ENCODE data around the gene KMT2D.

The KMT2D gene

GRCh38 chr12:49037111-49037946 lies 23.3 kb downstream of the KMT2D start:
- Histone ChIP-seq H3K4me3 (ENCODE audit: low read depth, low read length) (no peak overlapping the region), H3K9ac (ENCODE audit: low read depth, low read length) (no peak overlapping the region), H3K9me3 (ENCODE audit: control insufficient read depth, insufficient read depth, low read length) (no peaks in the 10 kb centered on the region), H3K4me1 (ENCODE audit: control insufficient read depth, insufficient read depth, low read length) (no peaks in the 10 kb centered on the region), H3K36me3 (ENCODE audit: control insufficient read depth, insufficient read depth, low read length) (peaks cover 75% of the 10 kb centered on the region), H3K27me3 (ENCODE audit: control insufficient read depth, insufficient read depth, low read length) (no peaks in the 10 kb centered on the region)

GRCh38 chr12:49036029-49036428 lies 24.6 kb downstream of the KMT2D start:
- H3K9me3 ChIP-seq (ENCODE audit: control insufficient read depth, insufficient read depth, low read length) = no peaks in the 10 kb centered on the region
- no peak overlapping the region for H3K4me3 ChIP-seq (ENCODE audit: low read depth, low read length)
- no peak overlapping the region for H3K9ac ChIP-seq (ENCODE audit: low read depth, low read length)
- no peaks in the 10 kb centered on the region for H3K4me1 ChIP-seq (ENCODE audit: control insufficient read depth, insufficient read depth, low read length)
- peaks cover 75% of the 10 kb centered on the region for H3K36me3 ChIP-seq (ENCODE audit: control insufficient read depth, insufficient read depth, low read length)
- no peaks in the 10 kb centered on the region for H3K27me3 ChIP-seq (ENCODE audit: control insufficient read depth, insufficient read depth, low read length)

GRCh38 chr12:49034286-49034622 lies 26.3 kb downstream of the KMT2D start:
- H3K4me1 ChIP-seq (ENCODE audit: control insufficient read depth, insufficient read depth, low read length) = no peaks in the 10 kb centered on the region
- H3K9ac ChIP-seq (ENCODE audit: low read depth, low read length) = no peak overlapping the region
- H3K36me3 ChIP-seq (ENCODE audit: control insufficient read depth, insufficient read depth, low read length) = peaks cover 73% of the 10 kb centered on the region
- H3K4me3 ChIP-seq (ENCODE audit: low read depth, low read length) = no peak overlapping the region
- no peaks in the 10 kb centered on the region for H3K27me3 ChIP-seq (ENCODE audit: control insufficient read depth, insufficient read depth, low read length)
- no peaks in the 10 kb centered on the region for H3K9me3 ChIP-seq (ENCODE audit: control insufficient read depth, insufficient read depth, low read length)

DNA sequence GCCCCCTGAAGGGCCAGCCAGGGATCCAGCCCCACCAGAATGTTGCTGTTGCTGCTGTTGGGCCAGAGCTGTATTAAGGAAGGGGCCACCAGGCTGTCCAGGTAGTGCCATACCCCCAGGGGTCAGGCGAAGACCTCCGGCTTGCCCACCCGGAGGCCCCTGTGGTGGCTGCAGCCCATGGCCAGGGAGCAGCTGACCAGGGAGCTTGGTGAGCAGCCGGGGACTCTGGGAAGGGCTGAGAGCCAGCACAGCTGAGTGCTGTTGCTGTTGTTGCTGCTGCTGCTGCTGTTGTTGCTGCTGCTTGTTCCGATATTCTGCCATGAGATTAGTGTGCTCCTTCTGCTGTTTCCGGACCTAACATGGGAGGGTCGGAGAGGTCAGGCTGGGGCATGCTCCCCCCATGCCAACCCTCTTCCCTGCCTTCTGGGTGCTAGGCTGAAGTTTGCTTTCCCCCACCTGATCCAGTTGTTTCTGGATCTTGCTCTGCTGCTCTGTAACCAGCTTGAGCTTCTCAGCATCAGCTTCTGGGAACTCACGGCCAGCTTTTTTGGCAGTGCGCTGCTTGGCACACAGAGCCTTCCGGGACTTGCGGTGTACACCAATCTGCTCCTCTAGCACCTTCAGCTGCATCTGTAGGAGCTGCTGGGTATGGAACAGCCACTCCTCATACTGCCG lies 26.8 kb downstream of the KMT2D start:
- no peaks in the 10 kb centered on the region for H3K9me3 ChIP-seq (ENCODE audit: control insufficient read depth, insufficient read depth, low read length)
- no peaks in the 10 kb centered on the region for H3K27me3 ChIP-seq (ENCODE audit: control insufficient read depth, insufficient read depth, low read length)
- H3K4me3 ChIP-seq (ENCODE audit: low read depth, low read length) = no peak overlapping the region
- no peak overlapping the region for H3K9ac ChIP-seq (ENCODE audit: low read depth, low read length)
- H3K36me3 ChIP-seq (ENCODE audit: control insufficient read depth, insufficient read depth, low read length) = peaks cover 73% of the 10 kb centered on the region
- H3K4me1 ChIP-seq (ENCODE audit: control insufficient read depth, insufficient read depth, low read length) = no peaks in the 10 kb centered on the region

DNA sequence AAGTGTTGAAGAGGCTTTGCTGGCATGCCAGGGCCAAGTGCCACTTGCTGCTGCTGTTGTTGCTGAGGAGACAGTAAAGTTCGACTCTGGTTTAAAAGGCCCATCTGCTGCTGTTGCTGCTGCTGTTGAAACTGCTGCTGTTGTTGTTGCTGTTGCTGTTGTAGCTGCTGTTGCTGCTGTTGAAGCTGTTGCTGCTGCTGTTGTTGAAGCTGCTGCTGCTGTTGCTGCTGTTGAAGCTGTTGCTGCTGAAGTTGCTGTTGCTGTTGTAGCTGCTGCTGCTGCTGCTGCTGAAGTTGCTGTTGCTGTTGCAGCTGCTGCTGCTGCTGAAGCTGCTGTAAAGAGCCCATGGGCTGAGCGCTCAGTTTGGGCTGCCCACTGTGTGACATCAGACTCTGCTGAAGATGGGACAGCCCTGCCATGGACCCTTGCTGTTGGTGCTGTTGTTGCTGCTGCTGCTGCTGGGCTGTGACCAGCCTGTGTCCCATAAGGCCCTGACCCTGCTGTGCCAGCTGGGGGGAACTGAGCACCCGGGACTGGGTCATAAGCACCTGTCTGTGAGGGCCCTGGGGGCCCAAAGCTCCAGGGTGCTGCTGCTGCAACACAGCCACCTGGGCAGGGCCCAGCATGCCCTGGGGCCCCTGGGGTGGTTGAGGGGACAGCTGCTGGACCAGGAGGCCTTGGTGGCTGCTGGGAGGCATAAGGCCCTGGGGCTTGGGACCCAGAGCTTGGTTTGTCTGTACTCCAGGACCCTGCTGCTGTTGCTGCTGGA lies 27.7 kb downstream of the KMT2D start:
- Histone ChIP-seq H3K4me1 (ENCODE audit: control insufficient read depth, insufficient read depth, low read length) (no peaks in the 10 kb centered on the region), H3K9me3 (ENCODE audit: control insufficient read depth, insufficient read depth, low read length) (no peaks in the 10 kb centered on the region), H3K27me3 (ENCODE audit: control insufficient read depth, insufficient read depth, low read length) (no peaks in the 10 kb centered on the region), H3K36me3 (ENCODE audit: control insufficient read depth, insufficient read depth, low read length) (peaks cover 72% of the 10 kb centered on the region), H3K4me3 (ENCODE audit: low read depth, low read length) (no peak overlapping the region), H3K9ac (ENCODE audit: low read depth, low read length) (no peak overlapping the region)

GRCh38 chr12:49032276-49032675 lies 28.3 kb downstream of the KMT2D start:
- H3K9me3 ChIP-seq (ENCODE audit: control insufficient read depth, insufficient read depth, low read length) = no peaks in the 10 kb centered on the region
- peaks cover 72% of the 10 kb centered on the region for H3K36me3 ChIP-seq (ENCODE audit: control insufficient read depth, insufficient read depth, low read length)
- no peak overlapping the region for H3K9ac ChIP-seq (ENCODE audit: low read depth, low read length)

GRCh38 chr12:49031573-49032161 lies 28.9 kb downstream of the KMT2D start:
- Histone ChIP-seq H3K9me3 (ENCODE audit: control insufficient read depth, insufficient read depth, low read length) (no peaks in the 10 kb centered on the region), H3K4me3 (ENCODE audit: low read depth, low read length) (no peak overlapping the region), H3K9ac (ENCODE audit: low read depth, low read length) (no peak overlapping the region), H3K27me3 (ENCODE audit: control insufficient read depth, insufficient read depth, low read length) (no peaks in the 10 kb centered on the region), H3K36me3 (ENCODE audit: control insufficient read depth, insufficient read depth, low read length) (peaks cover 74% of the 10 kb centered on the region), H3K4me1 (ENCODE audit: control insufficient read depth, insufficient read depth, low read length) (no peaks in the 10 kb centered on the region)

More at GRCh38 chr12:49032276-49032675, 28.3 kb downstream of the KMT2D start:
- no peaks in the 10 kb centered on the region for H3K27me3 ChIP-seq (ENCODE audit: control insufficient read depth, insufficient read depth, low read length)
- no peaks in the 10 kb centered on the region for H3K4me1 ChIP-seq (ENCODE audit: control insufficient read depth, insufficient read depth, low read length)
- H3K4me3 ChIP-seq (ENCODE audit: low read depth, low read length) = no peak overlapping the region

- Histone ChIP-seq H3K36me3 (ENCODE audit: control insufficient read depth, insufficient read depth, low read length) (peaks cover 81% of the 10 kb centered on the region), H3K4me3 (ENCODE audit: low read depth, low read length) (no peak overlapping the region), H3K9ac (ENCODE audit: low read depth, low read length) (no peak overlapping the region), H3K9me3 (ENCODE audit: control insufficient read depth, insufficient read depth, low read length) (no peaks in the 10 kb centered on the region), H3K4me1 (ENCODE audit: control insufficient read depth, insufficient read depth, low read length) (no peaks in the 10 kb centered on the region), H3K27me3 (ENCODE audit: control insufficient read depth, insufficient read depth, low read length) (no peaks in the 10 kb centered on the region)
These were observed 29.7 kb downstream of the KMT2D start for GRCh38 chr12:49030714-49031572.

DNA sequence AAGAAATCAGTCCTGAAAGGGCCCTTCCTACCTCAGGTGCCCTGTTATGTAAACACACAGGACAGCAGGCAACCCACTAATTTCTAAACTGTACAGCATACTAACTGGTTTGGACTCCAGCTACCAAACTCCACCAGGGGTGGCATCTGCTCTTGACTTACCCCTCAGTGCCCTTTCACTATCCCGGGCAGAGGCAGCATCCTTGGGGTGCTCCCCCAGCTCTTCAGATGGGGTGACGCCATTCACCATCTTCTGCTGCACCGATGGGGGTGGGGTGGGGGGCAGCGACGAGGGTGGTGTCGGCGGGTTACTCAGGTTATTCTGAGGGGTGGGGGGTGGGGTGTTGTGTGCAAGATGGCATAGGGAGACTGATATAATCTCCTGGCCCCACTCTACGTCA lies 30.5 kb downstream of the KMT2D start:
- H3K9ac ChIP-seq (ENCODE audit: low read depth, low read length) = no peak overlapping the region
- H3K4me3 ChIP-seq (ENCODE audit: low read depth, low read length) = no peak overlapping the region
- no peaks in the 10 kb centered on the region for H3K27me3 ChIP-seq (ENCODE audit: control insufficient read depth, insufficient read depth, low read length)
- H3K4me1 ChIP-seq (ENCODE audit: control insufficient read depth, insufficient read depth, low read length) = no peaks in the 10 kb centered on the region
- H3K36me3 ChIP-seq (ENCODE audit: control insufficient read depth, insufficient read depth, low read length) = peaks cover 90% of the 10 kb centered on the region
- H3K9me3 ChIP-seq (ENCODE audit: control insufficient read depth, insufficient read depth, low read length) = no peaks in the 10 kb centered on the region

DNA sequence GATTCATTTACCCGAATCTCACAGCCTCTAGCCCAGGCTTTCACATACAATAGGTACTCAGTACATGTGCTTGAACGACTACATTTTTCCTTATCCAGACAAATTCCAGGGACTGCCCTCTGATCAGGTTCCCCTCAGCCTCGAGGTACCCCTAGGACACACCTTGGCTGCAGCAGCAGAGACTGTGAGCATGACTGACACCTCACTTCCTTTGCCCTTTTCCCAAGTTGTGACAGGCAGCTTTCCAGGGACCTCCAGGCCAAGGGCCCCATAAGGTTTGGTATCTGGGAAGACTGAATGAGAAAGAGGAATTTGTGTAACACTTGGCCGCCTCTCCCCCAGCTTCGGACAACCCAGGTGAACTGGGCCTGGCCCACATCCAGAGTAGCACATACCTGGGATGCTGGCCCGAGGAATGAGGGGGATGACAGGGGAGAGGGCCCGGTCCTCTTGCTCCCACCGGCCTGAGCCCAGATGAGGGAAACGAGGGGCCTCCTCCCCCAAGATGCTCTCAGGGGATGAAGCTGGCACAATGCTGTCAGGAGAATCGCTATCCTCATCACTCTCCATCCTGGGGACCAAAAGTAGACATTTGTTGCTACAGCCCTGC lies 31.8 kb downstream of the KMT2D start:
- Histone ChIP-seq H3K4me3 (ENCODE audit: low read depth, low read length) (no peak overlapping the region), H3K9ac (ENCODE audit: low read depth, low read length) (no peak overlapping the region), H3K27me3 (ENCODE audit: control insufficient read depth, insufficient read depth, low read length) (no peaks in the 10 kb centered on the region), H3K4me1 (ENCODE audit: control insufficient read depth, insufficient read depth, low read length) (no peaks in the 10 kb centered on the region), H3K36me3 (ENCODE audit: control insufficient read depth, insufficient read depth, low read length) (peaks cover 91% of the 10 kb centered on the region), H3K9me3 (ENCODE audit: control insufficient read depth, insufficient read depth, low read length) (no peaks in the 10 kb centered on the region)
